Activated T-cell treated with anti-CD3 and anti-CD28 coated beads, Interleukin-2, amount 50 U/mL, for 4 hours (primary cell): ENCODE measurements around the gene SWAP70. TPM values are rescaled to one million over a fixed set of nuclear protein-coding genes. Genes with fewer than 3 reads are reported as not detected.

Experiments used
- ATAC-seq, 2 donors: fragments of 200-7000 bp; cut with Tn5 transposase; one replicate each; pipeline ENCODE4 v1.10.0; 2021
- DNase-seq: peaks from one replicate; pipeline ENCODE4 v3.0.0-alpha.2; 2020
- H3K27me3 Mint-ChIP-seq: one replicate; pipeline ENCODE4 v1.8.0; 2021; ENCODE audit warnings: low read depth, mixed read lengths
- H3K36me3 Mint-ChIP-seq: one replicate; pipeline ENCODE4 v1.8.0; 2022; ENCODE audit warnings: mixed read lengths; ENCODE audit not compliant: insufficient read depth
- H3K4me1 Mint-ChIP-seq: one replicate; pipeline ENCODE4 v1.8.0; 2021; ENCODE audit warnings: low read depth, mixed read lengths
- H3K4me3 Mint-ChIP-seq: one replicate; pipeline ENCODE4 v1.8.0; 2021; ENCODE audit warnings: mild to moderate bottlenecking, moderate library complexity, mixed read lengths
- H3K9me3 Mint-ChIP-seq: one replicate; pipeline ENCODE4 v1.8.0; 2021; ENCODE audit warnings: mixed read lengths
- total RNA-seq, 3 donors: library from RNA; stranded (reverse); gene quantifications; one replicate each; pipeline ENCODE4 v1.2.1, GENCODE V29; 2021

SWAP70 gene
- total RNA-seq, 3 donors from 2014 or later = 4.6 to 10.0 (median 6.8) TPM

- Mint-ChIP-seq H3K9me3 (peaks cover 3% of the 10 kb centered on the region), H3K4me1 (peaks cover 3% of the 10 kb centered on the region), H3K4me3 (no peak overlapping the region), H3K27me3 (no peaks in the 10 kb centered on the region), H3K36me3 (peaks cover 4% of the 10 kb centered on the region)
- ATAC-seq (no peak), DNase-seq (no peak)
Observed at GRCh38 chr11:9711454-9712307, 47.8 kb downstream of the SWAP70 start.

- no peak overlapping the region for H3K4me3 Mint-ChIP-seq
- H3K4me1 Mint-ChIP-seq = peaks cover 9% of the 10 kb centered on the region
- H3K27me3 Mint-ChIP-seq = no peaks in the 10 kb centered on the region
- ATAC-seq (no peak), DNase-seq (no peak)
- peaks cover 4% of the 10 kb centered on the region for H3K36me3 Mint-ChIP-seq
- H3K9me3 Mint-ChIP-seq = peaks cover 3% of the 10 kb centered on the region
Observed at GRCh38 chr11:9714272-9714940, 50.5 kb downstream of the SWAP70 start.

- Mint-ChIP-seq H3K4me3 (no peak overlapping the region), H3K4me1 (peaks cover 19% of the 10 kb centered on the region), H3K9me3 (peaks cover 3% of the 10 kb centered on the region), H3K27me3 (no peaks in the 10 kb centered on the region), H3K36me3 (peaks cover 4% of the 10 kb centered on the region)
- ATAC-seq (peak; percentile 40 to 50), DNase-seq (no peak)
Observed at GRCh38 chr11:9716275-9717039, 52.6 kb downstream of the SWAP70 start.

- no peak overlapping the region for H3K4me3 Mint-ChIP-seq
Observed at GRCh38 chr11:9717040-9717357, 53.1 kb downstream of the SWAP70 start.

GRCh38 chr11:9717719-9718118, 53.8 kb downstream of the SWAP70 start:
- no peak for DNase-seq
- no peak for ATAC-seq

More at GRCh38 chr11:9717040-9717357, 53.1 kb downstream of the SWAP70 start:
- Mint-ChIP-seq H3K9me3 (peaks cover 3% of the 10 kb centered on the region), H3K36me3 (peaks cover 4% of the 10 kb centered on the region), H3K27me3 (no peaks in the 10 kb centered on the region), H3K4me1 (peaks cover 19% of the 10 kb centered on the region)
- ATAC-seq (no peak), DNase-seq (no peak)

GRCh38 chr11:9718147-9718546, 54.3 kb downstream of the SWAP70 start:
- peaks cover 4% of the 10 kb centered on the region for H3K36me3 Mint-ChIP-seq
- peaks cover 19% of the 10 kb centered on the region for H3K4me1 Mint-ChIP-seq
- H3K4me3 Mint-ChIP-seq = no peak overlapping the region
- no peak for DNase-seq
- no peak for ATAC-seq
- no peaks in the 10 kb centered on the region for H3K27me3 Mint-ChIP-seq
- H3K9me3 Mint-ChIP-seq = peaks cover 3% of the 10 kb centered on the region

More at GRCh38 chr11:9717719-9718118, 53.8 kb downstream of the SWAP70 start:
- Mint-ChIP-seq H3K4me1 (peaks cover 19% of the 10 kb centered on the region), H3K4me3 (no peak overlapping the region), H3K27me3 (no peaks in the 10 kb centered on the region), H3K9me3 (peaks cover 3% of the 10 kb centered on the region), H3K36me3 (peaks cover 4% of the 10 kb centered on the region)

GRCh38 chr11:9719566-9720289, 55.9 kb downstream of the SWAP70 start:
- DNase-seq = no peak
- Mint-ChIP-seq H3K27me3 (no peaks in the 10 kb centered on the region), H3K36me3 (peaks cover 2% of the 10 kb centered on the region), H3K4me3 (no peak overlapping the region), H3K4me1 (peaks cover 19% of the 10 kb centered on the region), H3K9me3 (peaks cover 3% of the 10 kb centered on the region)
- ATAC-seq = no peak

- ATAC-seq = no peak
- peaks cover 3% of the 10 kb centered on the region for H3K9me3 Mint-ChIP-seq
- DNase-seq = no peak
- peaks cover 19% of the 10 kb centered on the region for H3K4me1 Mint-ChIP-seq
- H3K36me3 Mint-ChIP-seq = peaks cover 2% of the 10 kb centered on the region
- H3K27me3 Mint-ChIP-seq = no peaks in the 10 kb centered on the region
- H3K4me3 Mint-ChIP-seq = no peak overlapping the region
Observed at GRCh38 chr11:9720290-9720630, 56.4 kb downstream of the SWAP70 start.

- H3K9me3 Mint-ChIP-seq = no peaks in the 10 kb centered on the region
- H3K36me3 Mint-ChIP-seq = no peaks in the 10 kb centered on the region
- no peak for ATAC-seq
Observed at GRCh38 chr11:9722023-9722422, 58.1 kb downstream of the SWAP70 start.

GRCh38 chr11:9722893-9723292, 59.0 kb downstream of the SWAP70 start:
- no peak overlapping the region for H3K4me3 Mint-ChIP-seq

More at GRCh38 chr11:9722023-9722422, 58.1 kb downstream of the SWAP70 start:
- DNase-seq = no peak
- H3K4me3 Mint-ChIP-seq = no peak overlapping the region
- H3K27me3 Mint-ChIP-seq = no peaks in the 10 kb centered on the region
- H3K4me1 Mint-ChIP-seq = peaks cover 14% of the 10 kb centered on the region

GRCh38 chr11:9726321-9727022, 62.6 kb downstream of the SWAP70 start:
- DNase-seq (no peak), ATAC-seq (no peak)
- Mint-ChIP-seq H3K36me3 (no peaks in the 10 kb centered on the region), H3K9me3 (no peaks in the 10 kb centered on the region), H3K4me3 (no peak overlapping the region), H3K27me3 (no peaks in the 10 kb centered on the region), H3K4me1 (peaks cover 2% of the 10 kb centered on the region)

More at GRCh38 chr11:9722893-9723292, 59.0 kb downstream of the SWAP70 start:
- DNase-seq (no peak), ATAC-seq (no peak)
- Mint-ChIP-seq H3K36me3 (no peaks in the 10 kb centered on the region), H3K9me3 (no peaks in the 10 kb centered on the region), H3K4me1 (peaks cover 12% of the 10 kb centered on the region), H3K27me3 (no peaks in the 10 kb centered on the region)

GRCh38 chr11:9728058-9728457, 64.2 kb downstream of the SWAP70 start:
- Mint-ChIP-seq H3K4me3 (no peak overlapping the region), H3K9me3 (no peaks in the 10 kb centered on the region), H3K4me1 (peaks cover 2% of the 10 kb centered on the region), H3K27me3 (no peaks in the 10 kb centered on the region), H3K36me3 (peaks cover 3% of the 10 kb centered on the region)
- ATAC-seq (no peak), DNase-seq (no peak)

GRCh38 chr11:9731256-9731655, 67.4 kb downstream of the SWAP70 start:
- H3K27me3 Mint-ChIP-seq = no peaks in the 10 kb centered on the region
- peaks cover 2% of the 10 kb centered on the region for H3K4me1 Mint-ChIP-seq
- H3K9me3 Mint-ChIP-seq = peaks cover 12% of the 10 kb centered on the region
- ATAC-seq (no peak), DNase-seq (no peak)
- peaks cover 16% of the 10 kb centered on the region for H3K36me3 Mint-ChIP-seq
- no peak overlapping the region for H3K4me3 Mint-ChIP-seq
